Liver (tissue), 9 donors: ENCODE results near the gene GZMM. TPM values are rescaled to one million over a fixed set of nuclear protein-coding genes. Genes with fewer than 3 reads are reported as not detected.
A peak's percentile ranks its signal among the peaks of the same experiment; 100 is the strongest.

Experiments
- DNase-seq: peaks from one replicate; pipeline ENCODE4 v3.0.0-alpha.2; 2017; ENCODE audit warnings: low spot score
- H3K27ac ChIP-seq, 2 donors: one replicate each; pipeline ENCODE4 v1.7.0; 2013; ENCODE audit warnings: inconsistent platforms in 2 of 2, low read length in 2 of 2, control low read depth in 1 of 2, low read depth in 1 of 2, mild to moderate bottlenecking in 1 of 2
- H3K27me3 ChIP-seq, 4 donors: one replicate each; pipeline versions ENCODE4 v1.6.1 to v1.7.0; 2013; ENCODE audit warnings: low read length in 3 of 4, inconsistent platforms in 1 of 4, mild to moderate bottlenecking in 1 of 4, moderate library complexity in 1 of 4; ENCODE audit not compliant: control insufficient read depth in 4 of 4, insufficient read depth in 4 of 4
- H3K36me3 ChIP-seq, 4 donors: one replicate each; pipeline versions ENCODE4 v1.6.1 to v1.7.0; 2013; ENCODE audit warnings: low read length in 3 of 4, mild to moderate bottlenecking in 3 of 4, low read depth in 1 of 4, moderate library complexity in 1 of 4; ENCODE audit not compliant: control insufficient read depth in 4 of 4, insufficient read depth in 3 of 4
- H3K4me1 ChIP-seq, 4 donors: one replicate each; pipeline versions ENCODE4 v1.6.1 to v1.7.0; 2013; ENCODE audit warnings: low read length in 3 of 4, mild to moderate bottlenecking in 3 of 4, moderate library complexity in 1 of 4; ENCODE audit not compliant: control insufficient read depth in 4 of 4, insufficient read depth in 4 of 4
- H3K4me3 ChIP-seq, 3 donors: one replicate each; pipeline versions ENCODE4 v1.6.1 to v1.7.0; 2013; ENCODE audit warnings: low read length in 3 of 3, control low read depth in 1 of 3, low read depth in 1 of 3, mild to moderate bottlenecking in 1 of 3
- H3K9ac ChIP-seq, 2 donors: one replicate each; pipeline ENCODE4 v1.7.0; 2013; ENCODE audit warnings: low read length in 2 of 2, mild to moderate bottlenecking in 2 of 2, moderate library complexity in 2 of 2, control low read depth in 1 of 2, low read depth in 1 of 2
- H3K9me3 ChIP-seq, 4 donors: one replicate each; pipeline versions ENCODE4 v1.6.1 to v1.7.0; 2013; ENCODE audit warnings: low read length in 3 of 4; ENCODE audit not compliant: control insufficient read depth in 4 of 4
- CTCF ChIP-seq: fragments of 150-350 bp; IDR thresholded peaks from 2 replicates; pipeline ENCODE4 v1.5.1; 2017; ENCODE audit warnings: improper control_type of control experiment, low read depth, low read length; ENCODE audit not compliant: missing input control
- EGR1 ChIP-seq, 2 donors: IDR thresholded peaks; 2 replicates each; pipeline ENCODE4 v1.6.1; 2016 to 2018; ENCODE audit warnings: antibody characterized with exemption in 2 of 2, low read depth in 2 of 2
- FOXA1 ChIP-seq: IDR thresholded peaks from 2 replicates; pipeline ENCODE4 v1.6.1; 2016; ENCODE audit warnings: antibody characterized with exemption
- FOXA2 ChIP-seq: IDR thresholded peaks from 2 replicates; pipeline ENCODE4 v1.6.1; 2016; ENCODE audit warnings: antibody characterized with exemption
- GABPA ChIP-seq, 2 donors: IDR thresholded peaks in 1 of 2; conservative IDR thresholded peaks in 1 of 2; 2 replicates each; pipeline ENCODE4 v1.6.1; 2016; ENCODE audit warnings: antibody characterized with exemption in 2 of 2, mild to moderate bottlenecking in 1 of 2, moderate library complexity in 1 of 2
- HNF4A ChIP-seq, 2 donors: conservative IDR thresholded peaks; 2 replicates each; pipeline ENCODE4 v1.6.1; 2016; ENCODE audit warnings: antibody characterized with exemption in 2 of 2, mild to moderate bottlenecking in 2 of 2
- HNF4G ChIP-seq: IDR thresholded peaks from 2 replicates; pipeline ENCODE4 v1.6.1; 2016; ENCODE audit warnings: antibody characterized with exemption
- JUND ChIP-seq, 2 donors: IDR thresholded peaks; 2 replicates each; pipeline ENCODE4 v1.6.1; 2016; ENCODE audit warnings: antibody characterized with exemption in 2 of 2
- MAX ChIP-seq: IDR thresholded peaks from 2 replicates; pipeline ENCODE4 v1.6.1; 2016; ENCODE audit warnings: antibody characterized with exemption
- NR2F2 ChIP-seq: IDR thresholded peaks from 2 replicates; pipeline ENCODE4 v1.6.1; 2016; ENCODE audit warnings: antibody characterized with exemption
- REST ChIP-seq: IDR thresholded peaks from 2 replicates; pipeline ENCODE4 v1.6.1; 2016; ENCODE audit warnings: antibody characterized with exemption, mild to moderate bottlenecking
- RXRA ChIP-seq, 2 donors: IDR thresholded peaks; 2 replicates each; pipeline ENCODE4 v1.6.1; 2017 to 2018; ENCODE audit warnings: antibody characterized with exemption in 2 of 2, mild to moderate bottlenecking in 1 of 2
- SP1 ChIP-seq: IDR thresholded peaks from 2 replicates; pipeline ENCODE4 v1.6.1; 2018; ENCODE audit warnings: antibody characterized with exemption, mild to moderate bottlenecking
- TAF1 ChIP-seq: conservative IDR thresholded peaks from 2 replicates; pipeline ENCODE4 v1.6.1; 2016; ENCODE audit warnings: antibody characterized with exemption, mild to moderate bottlenecking
- YY1 ChIP-seq: IDR thresholded peaks from 2 replicates; pipeline ENCODE4 v1.6.1; 2016; ENCODE audit warnings: antibody characterized with exemption, mild to moderate bottlenecking
- ZBTB33 ChIP-seq: IDR thresholded peaks from 2 replicates; pipeline ENCODE4 v1.6.1; 2016; ENCODE audit warnings: antibody characterized with exemption
- WGBS: extraction: QIAGEN DNeasy Blood & Tissue Kit; methylation state at CpG from one replicate; pipeline ENCODE4 v1.1.7; 2013; 5-methylcytosine and 5-hydroxymethylcytosine counted together
- polyA plus RNA-seq, 2 donors: library from polyadenylated mRNA; stranded (reverse) in 1 of 2; unstranded in 1 of 2; fragments of 200-250 nt in 1 of 2; fragments of >200 nt in 1 of 2; fragmentation: Nextera tagmentation in 1 of 2; extraction: Ambion mirVana in 1 of 2; gene quantifications; one replicate each; pipeline versions ENCODE4 v1.2.1 to v1.2.3, GENCODE V29; 2013 to 2015
- total RNA-seq, 2 donors: library from RNA; depleted of rRNA; stranded (reverse); fragments of >200 nt; gene quantifications; one replicate each; pipeline ENCODE4 v1.2.3, GENCODE V29; 2014
- donor health status: healthy.
- donor health status: healthy.
- donor health status: healthy.
- donor health status: healthy.
- donor health status: healthy.

The GZMM gene
- total and polyA plus RNA-seq, 4 donors = 0.28 to 1.3 (median 1.1) TPM

- peaks cover 15 to 37% (median 22%) of the 10 kb centered on the region in 4 donors for H3K4me1 ChIP-seq
- H3K9me3 ChIP-seq = no peaks in the 10 kb centered on the region
- peak overlapping the region; percentile 83 to 95 for H3K27ac ChIP-seq
- 29% methylated on average over 25 of the region's 25 CpGs for WGBS
- DNase-seq = no peak
- peak overlapping the region; percentile 81 to 83 (median 83) for H3K4me3 ChIP-seq
- no peak for TF ChIP-seq HNF4G
- no peak for TF ChIP-seq REST
- no peak for TF ChIP-seq YY1
- TF ChIP-seq TAF1 = no peak
- no peak for TF ChIP-seq MAX
- TF ChIP-seq FOXA1 = no peak
- TF ChIP-seq EGR1 (IDR thresholded peaks at IDR 0.05; ENCODE audit: low read depth in 2 of 2) = no peak
- no peak for TF ChIP-seq FOXA2
- no peak for TF ChIP-seq JUND (IDR thresholded peaks at IDR 0.05)
- TF ChIP-seq SP1 = no peak
- TF ChIP-seq CTCF = no peak
- TF ChIP-seq ZBTB33 = no peak
- TF ChIP-seq NR2F2 = no peak
- TF ChIP-seq HNF4A (conservative IDR thresholded peaks at IDR 0.05) = no peak
- TF ChIP-seq GABPA (IDR thresholded peaks at IDR 0.05 in 1 of 2, conservative IDR thresholded peaks at IDR 0.05 in 1 of 2) = no peak
- TF ChIP-seq RXRA (IDR thresholded peaks at IDR 0.05) = no peak
- peaks cover 2 to 19% (median 10%) of the 10 kb centered on the region in 4 donors for H3K36me3 ChIP-seq
- peak overlapping the region; percentile 85 to 86 for H3K9ac ChIP-seq
- H3K27me3 ChIP-seq = no peaks in the 10 kb centered on the region
Measured at GRCh38 chr19:533364-534058, 10.3 kb upstream of the GZMM start.
